ENCODE measurements around the gene PAX4. TPM values are rescaled to one million over a fixed set of nuclear protein-coding genes. Genes with fewer than 3 reads are reported as not detected.

PAX4 gene
- total and polyA plus RNA-seq, 9 of the 15 experiments (the other 6 are each of a cell fraction or from before 2014, with no cell fraction given), result not detected

DNA sequence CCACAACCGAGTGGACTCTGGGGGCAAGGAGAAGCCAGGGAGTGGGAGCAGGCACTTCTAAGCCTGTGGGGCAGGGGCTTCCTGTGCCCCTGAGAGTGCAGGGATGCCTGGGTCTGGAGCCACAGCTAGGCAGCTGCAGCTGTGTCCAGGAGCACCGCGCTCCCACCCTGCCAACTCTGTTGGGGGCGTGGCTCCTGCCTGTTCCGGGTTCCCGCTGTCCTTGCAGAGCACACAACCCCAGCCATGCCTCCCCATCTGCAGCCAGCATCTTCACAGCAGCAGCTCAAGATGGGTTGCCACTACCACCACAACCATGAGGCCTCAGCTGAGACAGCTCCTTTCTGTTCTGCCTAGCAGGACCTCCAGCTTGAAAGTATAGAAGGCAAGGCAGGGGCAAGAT, 8.6 kb downstream of the PAX4 start:
- WGBS (ENCODE audit: insufficient coverage, low coverage, missing lambda C conversion rate), result 2% methylated on average over 6 of the region's 6 CpGs
- Histone ChIP-seq H3K79me2 (ENCODE audit: control insufficient read depth, insufficient read depth, low read length) (no peaks in the 10 kb centered on the region), H3K4me2 (ENCODE audit: insufficient read depth, low read length) (no peak overlapping the region), H3K27me3 (ENCODE audit: control insufficient read depth in 2 of 2, insufficient read depth in 2 of 2, low read length in 2 of 2) (peaks cover 12 to 39% of the 10 kb centered on the region in 2 experiments), H3K9me3 (replicated peaks; ENCODE audit: control insufficient read depth, insufficient read depth, low read depth, low read length) (no peaks in the 10 kb centered on the region; the same call in 1 of the 2 replicates), H3K9me1 (ENCODE audit: control insufficient read depth, insufficient read depth, low read length) (no peaks in the 10 kb centered on the region), H3K4me1 (replicated peaks in 1 of 2; ENCODE audit: control insufficient read depth in 2 of 2, insufficient read depth in 2 of 2, low read length in 2 of 2) (peaks cover 0 to 4% of the 10 kb centered on the region in 2 experiments; a peak in 1 of 5 replicates), H2AFZ (ENCODE audit: low read depth, low read length) (no peak overlapping the region), H4K20me1 (replicated peaks; ENCODE audit: control insufficient read depth, insufficient read depth, low read length) (no peaks in the 10 kb centered on the region; the same call in 1 of the 2 replicates), H3K4me3 (no peak overlapping the region), H3K9ac (ENCODE audit: insufficient read depth in 1 of 2, low read depth in 2 of 2, low read length in 2 of 2) (0 out of 4 replicates have a peak overlapping the region, but pooled peaks of 1 of the 2 experiments have one; percentile 21), H3K36me3 (ENCODE audit: control insufficient read depth, insufficient read depth, low read length) (no peaks in the 10 kb centered on the region), H3K27ac (ENCODE audit: extremely low read depth, low read depth, low read length) (no peak overlapping the region)
- no TSS peak for BruUV-seq (replicated peaks)
- TF ChIP-seq FOXM1 (IDR thresholded peaks at IDR 0.05; ENCODE audit: low read depth), result no peak
- no peak for TF ChIP-seq FOXM1 (CRISPR knock-in tag; IDR thresholded peaks at IDR 0.05; ENCODE audit: low read depth)
- no peak for TF ChIP-seq ZNF239 (CRISPR knock-in tag; IDR thresholded peaks at IDR 0.05)
- no peak for TF ChIP-seq HCFC1 (IDR thresholded peaks at IDR 0.05; ENCODE audit: low read depth, low read length)
- no peak for TF ChIP-seq GTF2A2 (tag; IDR thresholded peaks at IDR 0.05)
- TF ChIP-seq SRSF7 (optimal IDR thresholded peaks at IDR 0.05; ENCODE audit: low read depth, low read length), result no peak
- TF ChIP-seq, protein P1, sequence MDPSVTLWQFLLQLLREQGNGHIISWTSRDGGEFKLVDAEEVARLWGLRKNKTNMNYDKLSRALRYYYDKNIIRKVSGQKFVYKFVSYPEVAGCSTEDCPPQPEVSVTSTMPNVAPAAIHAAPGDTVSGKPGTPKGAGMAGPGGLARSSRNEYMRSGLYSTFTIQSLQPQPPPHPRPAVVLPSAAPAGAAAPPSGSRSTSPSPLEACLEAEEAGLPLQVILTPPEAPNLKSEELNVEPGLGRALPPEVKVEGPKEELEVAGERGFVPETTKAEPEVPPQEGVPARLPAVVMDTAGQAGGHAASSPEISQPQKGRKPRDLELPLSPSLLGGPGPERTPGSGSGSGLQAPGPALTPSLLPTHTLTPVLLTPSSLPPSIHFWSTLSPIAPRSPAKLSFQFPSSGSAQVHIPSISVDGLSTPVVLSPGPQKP (CRISPR knock-in tag; IDR thresholded peaks at IDR 0.05), result no peak
- no peak for TF ChIP-seq CHD2 (IDR thresholded peaks at IDR 0.05; ENCODE audit: low read depth, low read length)
- TF ChIP-seq, protein P2, sequence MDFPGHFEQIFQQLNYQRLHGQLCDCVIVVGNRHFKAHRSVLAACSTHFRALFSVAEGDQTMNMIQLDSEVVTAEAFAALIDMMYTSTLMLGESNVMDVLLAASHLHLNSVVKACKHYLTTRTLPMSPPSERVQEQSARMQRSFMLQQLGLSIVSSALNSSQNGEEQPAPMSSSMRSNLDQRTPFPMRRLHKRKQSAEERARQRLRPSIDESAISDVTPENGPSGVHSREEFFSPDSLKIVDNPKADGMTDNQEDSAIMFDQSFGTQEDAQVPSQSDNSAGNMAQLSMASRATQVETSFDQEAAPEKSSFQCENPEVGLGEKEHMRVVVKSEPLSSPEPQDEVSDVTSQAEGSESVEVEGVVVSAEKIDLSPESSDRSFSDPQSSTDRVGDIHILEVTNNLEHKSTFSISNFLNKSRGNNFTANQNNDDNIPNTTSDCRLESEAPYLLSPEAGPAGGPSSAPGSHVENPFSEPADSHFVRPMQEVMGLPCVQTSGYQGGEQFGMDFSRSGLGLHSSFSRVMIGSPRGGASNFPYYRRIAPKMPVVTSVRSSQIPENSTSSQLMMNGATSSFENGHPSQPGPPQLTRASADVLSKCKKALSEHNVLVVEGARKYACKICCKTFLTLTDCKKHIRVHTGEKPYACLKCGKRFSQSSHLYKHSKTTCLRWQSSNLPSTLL (IDR thresholded peaks at IDR 0.05), result no peak
- no peak for TF ChIP-seq CREB1 (IDR thresholded peaks at IDR 0.05)
- TF ChIP-seq CREB1 (CRISPR knock-in tag; IDR thresholded peaks at IDR 0.05), result no peak
- TF ChIP-seq RBBP5 (IDR thresholded peaks at IDR 0.05; ENCODE audit: borderline replicate concordance, insufficient read depth, low read length, poor library complexity, severe bottlenecking), result no peak
- TF ChIP-seq, protein P3, sequence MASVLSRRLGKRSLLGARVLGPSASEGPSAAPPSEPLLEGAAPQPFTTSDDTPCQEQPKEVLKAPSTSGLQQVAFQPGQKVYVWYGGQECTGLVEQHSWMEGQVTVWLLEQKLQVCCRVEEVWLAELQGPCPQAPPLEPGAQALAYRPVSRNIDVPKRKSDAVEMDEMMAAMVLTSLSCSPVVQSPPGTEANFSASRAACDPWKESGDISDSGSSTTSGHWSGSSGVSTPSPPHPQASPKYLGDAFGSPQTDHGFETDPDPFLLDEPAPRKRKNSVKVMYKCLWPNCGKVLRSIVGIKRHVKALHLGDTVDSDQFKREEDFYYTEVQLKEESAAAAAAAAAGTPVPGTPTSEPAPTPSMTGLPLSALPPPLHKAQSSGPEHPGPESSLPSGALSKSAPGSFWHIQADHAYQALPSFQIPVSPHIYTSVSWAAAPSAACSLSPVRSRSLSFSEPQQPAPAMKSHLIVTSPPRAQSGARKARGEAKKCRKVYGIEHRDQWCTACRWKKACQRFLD (CRISPR knock-in tag; IDR thresholded peaks at IDR 0.05), result no peak
- TF ChIP-seq, protein P4, sequence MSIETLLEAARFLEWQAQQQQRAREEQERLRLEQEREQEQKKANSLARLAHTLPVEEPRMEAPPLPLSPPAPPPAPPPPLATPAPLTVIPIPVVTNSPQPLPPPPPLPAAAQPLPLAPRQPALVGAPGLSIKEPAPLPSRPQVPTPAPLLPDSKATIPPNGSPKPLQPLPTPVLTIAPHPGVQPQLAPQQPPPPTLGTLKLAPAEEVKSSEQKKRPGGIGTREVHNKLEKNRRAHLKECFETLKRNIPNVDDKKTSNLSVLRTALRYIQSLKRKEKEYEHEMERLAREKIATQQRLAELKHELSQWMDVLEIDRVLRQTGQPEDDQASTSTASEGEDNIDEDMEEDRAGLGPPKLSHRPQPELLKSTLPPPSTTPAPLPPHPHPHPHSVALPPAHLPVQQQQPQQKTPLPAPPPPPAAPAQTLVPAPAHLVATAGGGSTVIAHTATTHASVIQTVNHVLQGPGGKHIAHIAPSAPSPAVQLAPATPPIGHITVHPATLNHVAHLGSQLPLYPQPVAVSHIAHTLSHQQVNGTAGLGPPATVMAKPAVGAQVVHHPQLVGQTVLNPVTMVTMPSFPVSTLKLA (conservative IDR thresholded peaks at IDR 0.05), result no peak
- TF ChIP-seq NONO (IDR thresholded peaks at IDR 0.05; ENCODE audit: low read depth in 2 of 2, low read length in 1 of 2), result no peak
- no peak for TF ChIP-seq STAT5A (IDR thresholded peaks at IDR 0.05; ENCODE audit: borderline replicate concordance, low read length)
- FAIRE-seq (no peak), DNase-seq (ENCODE audit: extremely low read depth in 1 of 4, low spot score in 3 of 4) (no peak), ATAC-seq (no peak; the same call in 2 of the 3 replicates)
- ChIA-PET POLR2A (no interaction called here), CTCF (ENCODE audit: low intra/inter-chr PET ratio) (no interaction called here)
- intact Hi-C loops (cut with micrococcal nuclease) (no loop called here), in situ Hi-C loops (cut with MboI) (no loop called here)

All from K562 (cell line).